K562 (cell line): ENCODE results near the gene TAF4. TPM values are rescaled to one million over a fixed set of nuclear protein-coding genes. Genes with fewer than 3 reads are reported as not detected.

Source experiments
- DDX20 ChIP-seq: fragments of 450-650 bp; IDR thresholded peaks from 2 replicates; pipeline ENCODE4 v1.6.1; 2016; ENCODE audit warnings: missing genetic modification characterization, low read depth, mild to moderate bottlenecking, missing compliant biosample characterization, moderate library complexity
- GABPB2 ChIP-seq: fragments of 250-450 bp; sonication (Bioruptor Pico); conservative IDR thresholded peaks from 2 replicates; pipeline ENCODE4 v1.5.1; 2021; ENCODE audit warnings: mild to moderate bottlenecking
- KLF6 ChIP-seq: fragments of 250-450 bp; sonication (Bioruptor Pico); IDR thresholded peaks from 2 replicates; pipeline ENCODE4 v1.4.0; 2020; ENCODE audit warnings: mild to moderate bottlenecking, moderate library complexity, borderline replicate concordance
- MAFF ChIP-seq: IDR thresholded peaks from 2 replicates; pipeline ENCODE4 v1.6.1; 2012; ENCODE audit warnings: low read length, improper control_type of control experiment
- NFIC ChIP-seq: fragments of 450-650 bp; IDR thresholded peaks from 2 replicates; pipeline ENCODE4 v1.6.1; 2017; ENCODE audit warnings: mild to moderate bottlenecking, inconsistent platforms
- NR1H2 ChIP-seq: sonication (generic); formaldehyde crosslinking; IDR thresholded peaks from 2 replicates; pipeline ENCODE4 v1.4.0; 2020; ENCODE audit warnings: mild to moderate bottlenecking, missing genetic modification reagents
- PHB2 ChIP-seq: fragments of 450-650 bp; IDR thresholded peaks from 2 replicates; pipeline ENCODE4 v1.6.1; 2017; ENCODE audit warnings: low read depth
- RFX5 ChIP-seq: IDR thresholded peaks from 2 replicates; pipeline ENCODE4 v1.6.1; 2011; ENCODE audit warnings: low read depth, mild to moderate bottlenecking, improper control_type of control experiment, low read length
- TBP ChIP-seq: optimal IDR thresholded peaks from 2 replicates; pipeline ENCODE3; 2011; ENCODE audit warnings: low read depth, low read length, improper control_type of control experiment
- THRAP3 ChIP-seq: fragments of 450-650 bp; IDR thresholded peaks from 2 replicates; pipeline ENCODE4 v1.6.1; 2016; ENCODE audit warnings: mild to moderate bottlenecking, inconsistent platforms, borderline replicate concordance
- ZNF197 ChIP-seq: fragments of 200-800 bp; sonication (Bioruptor generic); IDR thresholded peaks from 2 replicates; pipeline ENCODE4 v1.6.1; 2016; ENCODE audit warnings: low read depth, missing genetic modification characterization, missing compliant biosample characterization
- polyA plus RNA-seq, 8 experiments: library from polyadenylated mRNA; depleted of rRNA in 4 of 8; stranded (reverse) in 5 of 8; unstranded in 3 of 8; fragments of >200 nt; fragmentation: Nextera tagmentation in 2 of 8; fragmentation: Illumina TruSeq in 1 of 8; extraction: Ambion mirVana in 2 of 8; extraction: Trizol in 1 of 8; gene quantifications; 2 replicates each; pipeline versions ENCODE4 v1.2.1 to v1.2.3, GENCODE V29; 2011 to 2014; ENCODE audit warnings: inconsistent platforms in 1 of 8, missing spikeins in 1 of 8
- total RNA-seq, 7 experiments: library from RNA; depleted of rRNA in 6 of 7; stranded (reverse); fragments of >200 nt in 6 of 7; fragmentation: Illumina TruSeq in 2 of 7; extraction: Trizol in 2 of 7; gene quantifications; 2 replicates each; pipeline versions ENCODE4 v1.2.1 to v1.2.3, GENCODE V29; 2011 to 2021; ENCODE audit warnings: low replicate concordance in 1 of 7
- TF ChIP-seq, protein P1 (sequence below): conservative IDR thresholded peaks from 2 replicates; pipeline ENCODE4 v1.6.1; 2011; ENCODE audit warnings: low read depth, mild to moderate bottlenecking, low read length; ENCODE audit not compliant: control insufficient read depth
- TF ChIP-seq, protein P2 (sequence below), 2 experiments: fragments of 450-650 bp; formaldehyde crosslinking in 1 of 2; IDR thresholded peaks; 2 replicates each; pipeline versions ENCODE4 v1.4.0 to v1.6.1; 2014 to 2020; ENCODE audit warnings: mild to moderate bottlenecking in 2 of 2, borderline replicate concordance in 1 of 2, low read depth in 1 of 2
- TF ChIP-seq, protein P3 (sequence below): fragments of 450-650 bp; IDR thresholded peaks from 2 replicates; pipeline ENCODE4 v1.6.1; 2016; ENCODE audit warnings: missing biosample characterization, missing genetic modification characterization
- TF ChIP-seq, protein P4 (sequence below): fragments of 450-650 bp; conservative IDR thresholded peaks from 2 replicates; pipeline ENCODE4 v1.6.1; 2016; ENCODE audit warnings: missing genetic modification characterization, low read depth, mild to moderate bottlenecking, control low read depth, missing compliant biosample characterization

TAF4 gene
- total and polyA plus RNA-seq, 9 of the 15 experiments (the other 6 are each of a cell fraction or from before 2014, with no cell fraction given): 0.44 to 28.3 (median 5.6) TPM

DNA sequence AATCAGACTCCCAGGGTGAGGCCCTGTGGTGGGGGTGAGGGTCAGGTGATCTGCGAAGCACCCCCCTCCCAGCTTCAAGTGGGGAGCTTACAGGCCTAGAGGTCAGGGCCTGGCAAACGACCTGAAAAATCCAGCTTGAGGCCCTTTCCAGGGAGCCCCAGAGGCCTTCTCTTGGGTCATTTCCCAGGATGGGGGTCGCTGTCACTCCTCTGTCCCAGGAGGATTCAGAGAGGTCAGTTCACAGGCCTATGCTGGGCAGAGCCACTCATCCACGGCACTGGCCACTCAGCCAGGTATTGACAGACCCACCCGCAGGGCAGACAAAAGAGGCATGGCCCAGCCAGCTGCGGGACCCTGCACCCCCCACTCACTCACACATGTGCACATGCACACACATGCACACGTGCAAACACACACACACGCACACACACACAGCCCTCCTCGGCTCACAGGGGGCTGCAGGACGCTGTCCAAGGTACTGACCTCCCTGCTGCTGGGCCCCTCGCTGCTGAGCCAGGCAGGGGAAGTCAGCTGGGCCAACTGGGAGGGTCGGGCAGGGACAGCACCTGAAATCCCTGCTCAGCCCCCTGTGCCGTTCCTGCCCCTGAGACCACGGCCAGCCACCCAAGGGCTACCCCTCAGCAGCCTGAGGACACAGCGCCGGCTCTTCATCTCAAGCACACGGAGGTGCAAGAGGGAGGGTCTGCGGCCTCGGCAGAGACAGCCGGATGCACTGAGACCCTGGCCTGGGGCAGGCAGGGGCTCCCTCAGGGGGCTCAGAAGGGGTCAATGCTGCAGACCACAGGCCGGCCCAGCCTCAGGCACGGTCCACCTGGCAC, 113.8 kb downstream of the TAF4 start (continued):
- TF ChIP-seq, protein P1, sequence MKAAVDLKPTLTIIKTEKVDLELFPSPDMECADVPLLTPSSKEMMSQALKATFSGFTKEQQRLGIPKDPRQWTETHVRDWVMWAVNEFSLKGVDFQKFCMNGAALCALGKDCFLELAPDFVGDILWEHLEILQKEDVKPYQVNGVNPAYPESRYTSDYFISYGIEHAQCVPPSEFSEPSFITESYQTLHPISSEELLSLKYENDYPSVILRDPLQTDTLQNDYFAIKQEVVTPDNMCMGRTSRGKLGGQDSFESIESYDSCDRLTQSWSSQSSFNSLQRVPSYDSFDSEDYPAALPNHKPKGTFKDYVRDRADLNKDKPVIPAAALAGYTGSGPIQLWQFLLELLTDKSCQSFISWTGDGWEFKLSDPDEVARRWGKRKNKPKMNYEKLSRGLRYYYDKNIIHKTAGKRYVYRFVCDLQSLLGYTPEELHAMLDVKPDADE: no peak
- TF ChIP-seq, protein P2, sequence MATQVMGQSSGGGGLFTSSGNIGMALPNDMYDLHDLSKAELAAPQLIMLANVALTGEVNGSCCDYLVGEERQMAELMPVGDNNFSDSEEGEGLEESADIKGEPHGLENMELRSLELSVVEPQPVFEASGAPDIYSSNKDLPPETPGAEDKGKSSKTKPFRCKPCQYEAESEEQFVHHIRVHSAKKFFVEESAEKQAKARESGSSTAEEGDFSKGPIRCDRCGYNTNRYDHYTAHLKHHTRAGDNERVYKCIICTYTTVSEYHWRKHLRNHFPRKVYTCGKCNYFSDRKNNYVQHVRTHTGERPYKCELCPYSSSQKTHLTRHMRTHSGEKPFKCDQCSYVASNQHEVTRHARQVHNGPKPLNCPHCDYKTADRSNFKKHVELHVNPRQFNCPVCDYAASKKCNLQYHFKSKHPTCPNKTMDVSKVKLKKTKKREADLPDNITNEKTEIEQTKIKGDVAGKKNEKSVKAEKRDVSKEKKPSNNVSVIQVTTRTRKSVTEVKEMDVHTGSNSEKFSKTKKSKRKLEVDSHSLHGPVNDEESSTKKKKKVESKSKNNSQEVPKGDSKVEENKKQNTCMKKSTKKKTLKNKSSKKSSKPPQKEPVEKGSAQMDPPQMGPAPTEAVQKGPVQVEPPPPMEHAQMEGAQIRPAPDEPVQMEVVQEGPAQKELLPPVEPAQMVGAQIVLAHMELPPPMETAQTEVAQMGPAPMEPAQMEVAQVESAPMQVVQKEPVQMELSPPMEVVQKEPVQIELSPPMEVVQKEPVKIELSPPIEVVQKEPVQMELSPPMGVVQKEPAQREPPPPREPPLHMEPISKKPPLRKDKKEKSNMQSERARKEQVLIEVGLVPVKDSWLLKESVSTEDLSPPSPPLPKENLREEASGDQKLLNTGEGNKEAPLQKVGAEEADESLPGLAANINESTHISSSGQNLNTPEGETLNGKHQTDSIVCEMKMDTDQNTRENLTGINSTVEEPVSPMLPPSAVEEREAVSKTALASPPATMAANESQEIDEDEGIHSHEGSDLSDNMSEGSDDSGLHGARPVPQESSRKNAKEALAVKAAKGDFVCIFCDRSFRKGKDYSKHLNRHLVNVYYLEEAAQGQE (IDR thresholded peaks at IDR 0.05; ENCODE audit: borderline replicate concordance): peak; percentile 98
- TF ChIP-seq, protein P2 (CRISPR knock-in tag; IDR thresholded peaks at IDR 0.05; ENCODE audit: low read depth): peak; percentile 94
- no peak for TF ChIP-seq RFX5
- TF ChIP-seq DDX20 (tag): no peak
- no peak for TF ChIP-seq THRAP3
- TF ChIP-seq NFIC: no peak
- no peak for TF ChIP-seq NR1H2
- TF ChIP-seq, protein P3, sequence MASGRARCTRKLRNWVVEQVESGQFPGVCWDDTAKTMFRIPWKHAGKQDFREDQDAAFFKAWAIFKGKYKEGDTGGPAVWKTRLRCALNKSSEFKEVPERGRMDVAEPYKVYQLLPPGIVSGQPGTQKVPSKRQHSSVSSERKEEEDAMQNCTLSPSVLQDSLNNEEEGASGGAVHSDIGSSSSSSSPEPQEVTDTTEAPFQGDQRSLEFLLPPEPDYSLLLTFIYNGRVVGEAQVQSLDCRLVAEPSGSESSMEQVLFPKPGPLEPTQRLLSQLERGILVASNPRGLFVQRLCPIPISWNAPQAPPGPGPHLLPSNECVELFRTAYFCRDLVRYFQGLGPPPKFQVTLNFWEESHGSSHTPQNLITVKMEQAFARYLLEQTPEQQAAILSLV (tag): no peak
- no peak for TF ChIP-seq TBP
- no peak for TF ChIP-seq PHB2
- TF ChIP-seq, protein P4, sequence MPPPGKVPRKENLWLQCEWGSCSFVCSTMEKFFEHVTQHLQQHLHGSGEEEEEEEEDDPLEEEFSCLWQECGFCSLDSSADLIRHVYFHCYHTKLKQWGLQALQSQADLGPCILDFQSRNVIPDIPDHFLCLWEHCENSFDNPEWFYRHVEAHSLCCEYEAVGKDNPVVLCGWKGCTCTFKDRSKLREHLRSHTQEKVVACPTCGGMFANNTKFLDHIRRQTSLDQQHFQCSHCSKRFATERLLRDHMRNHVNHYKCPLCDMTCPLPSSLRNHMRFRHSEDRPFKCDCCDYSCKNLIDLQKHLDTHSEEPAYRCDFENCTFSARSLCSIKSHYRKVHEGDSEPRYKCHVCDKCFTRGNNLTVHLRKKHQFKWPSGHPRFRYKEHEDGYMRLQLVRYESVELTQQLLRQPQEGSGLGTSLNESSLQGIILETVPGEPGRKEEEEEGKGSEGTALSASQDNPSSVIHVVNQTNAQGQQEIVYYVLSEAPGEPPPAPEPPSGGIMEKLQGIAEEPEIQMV: no peak
- TF ChIP-seq GABPB2: no peak
- no peak for TF ChIP-seq KLF6 (CRISPR knock-in tag)
- no peak for TF ChIP-seq MAFF
- TF ChIP-seq ZNF197 (CRISPR knock-in tag): no peak
